Measurements from ENCODE around the gene SMAD2.
"Not testable (repeated sequence)": the region's sequence is repeated elsewhere in the genome, so short reads cannot be mapped to it uniquely, and the experiment has no call there.

SMAD2 gene

GRCh38 chr18:47829831-47830230, 100.6 kb downstream of the SMAD2 start:
- Histone ChIP-seq H3K4me3 (ENCODE audit: low read length) (no peak overlapping the region), H3K27me3 (ENCODE audit: control insufficient read depth, insufficient read depth, low read length) (no peaks in the 10 kb centered on the region), H3K9me3 (replicated peaks; ENCODE audit: low read length) (no peaks in the 10 kb centered on the region), H3K9ac (ENCODE audit: low read depth, low read length) (no peak overlapping the region), H3K4me2 (ENCODE audit: low read length) (no peak overlapping the region), H3K4me1 (ENCODE audit: control insufficient read depth, insufficient read depth, low read length) (no peaks in the 10 kb centered on the region), H3K36me3 (ENCODE audit: insufficient read depth, low read length) (peaks cover 5% of the 10 kb centered on the region)

GRCh38 chr18:47828031-47828430, 102.4 kb downstream of the SMAD2 start:
- not testable (repeated sequence) for H3K4me2 ChIP-seq (ENCODE audit: low read length); H3K9me3 ChIP-seq (replicated peaks; ENCODE audit: low read length); H3K4me1 ChIP-seq (ENCODE audit: control insufficient read depth, insufficient read depth, low read length); H3K4me3 ChIP-seq (ENCODE audit: low read length); H3K36me3 ChIP-seq (ENCODE audit: insufficient read depth, low read length); H3K27me3 ChIP-seq (ENCODE audit: control insufficient read depth, insufficient read depth, low read length); H3K9ac ChIP-seq (ENCODE audit: low read depth, low read length)

DNA sequence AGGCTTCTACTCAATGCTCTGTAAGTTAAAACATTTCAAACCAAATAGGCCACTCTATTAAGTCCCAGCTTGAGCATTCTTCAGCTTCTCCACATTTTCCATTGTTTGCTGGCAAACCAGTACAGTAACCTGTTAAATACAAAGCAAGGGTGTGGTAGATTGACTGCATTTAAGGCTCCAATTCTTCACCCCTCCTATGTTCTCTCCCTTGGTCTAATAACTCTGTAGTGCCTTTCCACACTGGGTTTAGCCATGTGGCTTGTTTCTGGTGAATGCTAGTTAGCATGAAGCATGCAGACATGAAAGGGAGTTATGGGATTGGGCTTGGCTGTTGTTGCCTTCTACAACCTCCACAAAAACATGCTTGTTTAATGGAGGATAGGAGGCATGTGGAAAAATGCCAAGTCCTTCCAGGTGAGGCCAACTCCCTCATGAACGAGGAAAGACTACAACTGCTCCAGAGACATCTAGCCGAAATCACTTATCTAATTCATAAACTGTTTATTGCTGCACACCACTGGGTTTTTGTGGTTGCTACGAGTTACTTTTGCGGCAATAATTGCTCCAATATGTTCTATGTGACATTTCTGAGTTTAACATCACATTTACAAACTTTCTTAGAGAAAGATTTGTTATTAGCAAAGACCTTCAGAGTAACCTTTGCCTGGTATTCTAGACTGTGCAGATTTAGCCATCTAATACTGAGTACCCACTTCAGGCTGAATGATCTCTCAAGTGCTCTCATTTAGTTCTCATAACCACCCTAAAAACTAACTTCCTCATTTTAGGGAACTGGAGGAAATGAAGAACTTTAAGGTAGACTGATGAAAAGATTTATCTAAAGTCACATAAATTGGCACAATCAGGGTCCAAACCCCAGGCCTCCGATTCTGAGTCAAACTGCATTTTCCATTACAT, 104.0 kb downstream of the SMAD2 start:
- peaks cover 5% of the 10 kb centered on the region for H3K36me3 ChIP-seq (ENCODE audit: insufficient read depth, low read length)
- no peaks in the 10 kb centered on the region for H3K9me3 ChIP-seq (replicated peaks; ENCODE audit: low read length)
- H3K4me1 ChIP-seq (ENCODE audit: control insufficient read depth, insufficient read depth, low read length), result no peaks in the 10 kb centered on the region
- H3K4me2 ChIP-seq (ENCODE audit: low read length), result no peak overlapping the region
- H3K4me3 ChIP-seq (ENCODE audit: low read length), result no peak overlapping the region
- no peaks in the 10 kb centered on the region for H3K27me3 ChIP-seq (ENCODE audit: control insufficient read depth, insufficient read depth, low read length)
- H3K9ac ChIP-seq (ENCODE audit: low read depth, low read length), result no peak overlapping the region

GRCh38 chr18:47821314-47821713, 109.1 kb downstream of the SMAD2 start:
- Histone ChIP-seq H3K9me3 (replicated peaks; ENCODE audit: low read length) (no peaks in the 10 kb centered on the region), H3K4me1 (ENCODE audit: control insufficient read depth, insufficient read depth, low read length) (no peaks in the 10 kb centered on the region), H3K9ac (ENCODE audit: low read depth, low read length) (no peak overlapping the region), H3K36me3 (ENCODE audit: insufficient read depth, low read length) (peaks cover 5% of the 10 kb centered on the region), H3K27me3 (ENCODE audit: control insufficient read depth, insufficient read depth, low read length) (no peaks in the 10 kb centered on the region), H3K4me2 (ENCODE audit: low read length) (no peak overlapping the region), H3K4me3 (ENCODE audit: low read length) (no peak overlapping the region)

GRCh38 chr18:47817795-47818077, 112.7 kb downstream of the SMAD2 start:
- Histone ChIP-seq H3K9ac (ENCODE audit: low read depth, low read length) (no peak overlapping the region), H3K4me2 (ENCODE audit: low read length) (no peak overlapping the region), H3K4me1 (ENCODE audit: control insufficient read depth, insufficient read depth, low read length) (no peaks in the 10 kb centered on the region), H3K9me3 (replicated peaks; ENCODE audit: low read length) (no peaks in the 10 kb centered on the region), H3K4me3 (ENCODE audit: low read length) (no peak overlapping the region), H3K27me3 (ENCODE audit: control insufficient read depth, insufficient read depth, low read length) (no peaks in the 10 kb centered on the region), H3K36me3 (ENCODE audit: insufficient read depth, low read length) (no peaks in the 10 kb centered on the region)

GRCh38 chr18:47817017-47817794, 113.3 kb downstream of the SMAD2 start:
- H3K36me3 ChIP-seq (ENCODE audit: insufficient read depth, low read length), result no peaks in the 10 kb centered on the region
- no peak overlapping the region for H3K4me2 ChIP-seq (ENCODE audit: low read length)
- no peak overlapping the region for H3K9ac ChIP-seq (ENCODE audit: low read depth, low read length)
- no peaks in the 10 kb centered on the region for H3K4me1 ChIP-seq (ENCODE audit: control insufficient read depth, insufficient read depth, low read length)
- no peaks in the 10 kb centered on the region for H3K9me3 ChIP-seq (replicated peaks; ENCODE audit: low read length)
- no peak overlapping the region for H3K4me3 ChIP-seq (ENCODE audit: low read length)
- H3K27me3 ChIP-seq (ENCODE audit: control insufficient read depth, insufficient read depth, low read length), result no peaks in the 10 kb centered on the region

DNA sequence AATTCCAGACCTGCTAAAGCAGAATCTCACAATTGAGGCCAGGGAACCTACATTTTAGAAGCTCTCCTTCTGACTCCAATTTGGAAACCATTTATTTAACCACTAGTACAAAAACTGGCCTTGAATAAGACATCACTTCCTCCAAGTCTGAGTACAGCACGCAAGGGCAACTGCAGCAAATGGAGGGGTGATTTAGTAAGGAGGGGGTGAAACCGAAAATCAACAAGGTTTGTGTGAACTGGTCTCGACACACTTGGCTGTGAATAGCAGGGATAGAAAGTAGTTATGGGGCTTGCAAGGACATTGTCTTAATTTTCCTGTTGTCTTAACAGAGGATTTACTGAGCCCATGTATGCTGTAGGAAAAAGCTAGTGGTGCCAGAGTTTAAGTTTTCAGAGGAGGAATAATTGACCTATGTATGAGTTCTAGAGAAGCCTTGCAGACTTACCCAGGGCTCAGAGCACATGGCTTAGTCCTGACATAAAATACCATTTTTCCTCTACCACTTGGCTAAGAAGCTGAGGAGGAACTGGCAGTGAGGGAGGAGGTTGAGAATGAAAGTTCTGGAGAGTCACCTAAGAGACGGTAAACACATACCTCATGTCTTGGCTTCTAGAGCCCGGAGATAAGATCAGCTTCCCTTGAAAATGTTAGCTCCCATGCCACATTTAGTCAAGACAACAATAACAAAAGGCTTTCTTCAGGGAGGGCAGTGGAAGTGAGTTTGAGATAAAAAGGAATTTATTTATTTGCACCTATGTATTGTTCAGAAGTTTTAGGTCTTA, 114.8 kb downstream of the SMAD2 start:
- H3K9ac ChIP-seq (ENCODE audit: low read depth, low read length), result no peak overlapping the region

DNA sequence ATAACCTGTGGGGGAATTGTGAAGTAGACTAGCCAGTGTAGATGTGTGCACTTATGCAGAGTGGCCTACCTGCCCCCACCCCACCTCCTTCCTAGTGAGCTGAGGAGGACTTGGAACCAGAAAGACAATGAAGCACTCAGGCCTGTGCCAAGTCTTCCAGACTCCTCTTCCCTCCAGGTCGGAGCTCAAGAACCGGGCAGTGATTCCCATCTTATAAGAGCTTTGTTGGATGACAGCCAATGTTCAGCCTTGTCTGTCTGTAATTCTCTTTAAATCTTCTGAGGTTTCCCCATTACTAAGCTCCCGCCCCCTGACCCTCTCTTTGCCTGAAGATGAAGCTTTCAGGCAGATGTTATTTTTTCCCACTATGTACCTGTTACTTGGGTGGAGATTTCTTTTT, 121.0 kb downstream of the SMAD2 start:
- Histone ChIP-seq H3K9me3 (replicated peaks; ENCODE audit: low read length) (no peaks in the 10 kb centered on the region), H3K36me3 (ENCODE audit: insufficient read depth, low read length) (no peaks in the 10 kb centered on the region), H3K4me3 (ENCODE audit: low read length) (no peak overlapping the region), H3K4me2 (ENCODE audit: low read length) (no peak overlapping the region), H3K9ac (ENCODE audit: low read depth, low read length) (no peak overlapping the region), H3K27me3 (ENCODE audit: control insufficient read depth, insufficient read depth, low read length) (no peaks in the 10 kb centered on the region), H3K4me1 (ENCODE audit: control insufficient read depth, insufficient read depth, low read length) (no peaks in the 10 kb centered on the region)

More for the DNA sequence above, 114.8 kb downstream of the SMAD2 start:
- Histone ChIP-seq H3K4me3 (ENCODE audit: low read length) (no peak overlapping the region), H3K4me2 (ENCODE audit: low read length) (no peak overlapping the region), H3K4me1 (ENCODE audit: control insufficient read depth, insufficient read depth, low read length) (no peaks in the 10 kb centered on the region), H3K9me3 (replicated peaks; ENCODE audit: low read length) (no peaks in the 10 kb centered on the region), H3K36me3 (ENCODE audit: insufficient read depth, low read length) (no peaks in the 10 kb centered on the region), H3K27me3 (ENCODE audit: control insufficient read depth, insufficient read depth, low read length) (no peaks in the 10 kb centered on the region)

GRCh38 chr18:47802802-47803201, 127.7 kb downstream of the SMAD2 start:
- no peak overlapping the region for H3K9ac ChIP-seq (ENCODE audit: low read depth, low read length)
- H3K4me2 ChIP-seq (ENCODE audit: low read length), result no peak overlapping the region
- H3K27me3 ChIP-seq (ENCODE audit: control insufficient read depth, insufficient read depth, low read length), result peaks cover 31% of the 10 kb centered on the region
- no peaks in the 10 kb centered on the region for H3K36me3 ChIP-seq (ENCODE audit: insufficient read depth, low read length)
- no peaks in the 10 kb centered on the region for H3K4me1 ChIP-seq (ENCODE audit: control insufficient read depth, insufficient read depth, low read length)
- no peak overlapping the region for H3K4me3 ChIP-seq (ENCODE audit: low read length)
- H3K9me3 ChIP-seq (replicated peaks; ENCODE audit: low read length), result no peaks in the 10 kb centered on the region

GRCh38 chr18:47801817-47802216, 128.6 kb downstream of the SMAD2 start:
- Histone ChIP-seq H3K9ac (ENCODE audit: low read depth, low read length) (no peak overlapping the region), H3K36me3 (ENCODE audit: insufficient read depth, low read length) (no peaks in the 10 kb centered on the region), H3K4me3 (ENCODE audit: low read length) (no peak overlapping the region), H3K4me2 (ENCODE audit: low read length) (no peak overlapping the region), H3K4me1 (ENCODE audit: control insufficient read depth, insufficient read depth, low read length) (no peaks in the 10 kb centered on the region), H3K27me3 (ENCODE audit: control insufficient read depth, insufficient read depth, low read length) (peaks cover 36% of the 10 kb centered on the region), H3K9me3 (replicated peaks; ENCODE audit: low read length) (no peaks in the 10 kb centered on the region)

- H3K27me3 ChIP-seq (ENCODE audit: control insufficient read depth, insufficient read depth, low read length), result peaks cover 36% of the 10 kb centered on the region
- H3K36me3 ChIP-seq (ENCODE audit: insufficient read depth, low read length), result no peaks in the 10 kb centered on the region
- no peaks in the 10 kb centered on the region for H3K4me1 ChIP-seq (ENCODE audit: control insufficient read depth, insufficient read depth, low read length)
- no peak overlapping the region for H3K9ac ChIP-seq (ENCODE audit: low read depth, low read length)
- no peak overlapping the region for H3K4me2 ChIP-seq (ENCODE audit: low read length)
- H3K9me3 ChIP-seq (replicated peaks; ENCODE audit: low read length), result no peaks in the 10 kb centered on the region
- H3K4me3 ChIP-seq (ENCODE audit: low read length), result no peak overlapping the region
These were observed 129.7 kb downstream of the SMAD2 start for GRCh38 chr18:47800756-47801155.

Measured in skeletal muscle satellite cell (primary cell).